ENCODE measurements around the gene PSORS1C2.
"Not testable (repeated sequence)": the region's sequence is repeated elsewhere in the genome, so short reads cannot be mapped to it uniquely, and the experiment has no call there.

The PSORS1C2 gene

GRCh38 chr6:31138982-31139381 is at the start of gene PSORS1C2:
PSORS1C2 (minus strand) TSS chr6:31139066; CDS start chr6:31139026, 40 bp downstream.
- DNase-seq (ENCODE audit: low read depth), result no peak

- DNase-seq (ENCODE audit: low read depth), result no peak
These were observed 48.9 kb upstream of the PSORS1C2 start for GRCh38 chr6:31187780-31188194.

- no peak for DNase-seq (ENCODE audit: low read depth)
These were observed 47.3 kb upstream of the PSORS1C2 start for GRCh38 chr6:31186052-31186734.

GRCh38 chr6:31185695-31186051 is 46.8 kb upstream of the PSORS1C2 start:
- DNase-seq (ENCODE audit: low read depth), result not testable (repeated sequence)

GRCh38 chr6:31183859-31184258 is 45.0 kb upstream of the PSORS1C2 start:
- DNase-seq (ENCODE audit: low read depth), result not testable (repeated sequence)

- not testable (repeated sequence) for DNase-seq (ENCODE audit: low read depth)
These were observed 44.4 kb upstream of the PSORS1C2 start for GRCh38 chr6:31183287-31183686.

GRCh38 chr6:31180500-31180899 is 41.6 kb upstream of the PSORS1C2 start:
- no peak for DNase-seq (ENCODE audit: low read depth)

- no peak for DNase-seq (ENCODE audit: low read depth)
These were observed 41.0 kb upstream of the PSORS1C2 start for GRCh38 chr6:31179896-31180295.

- DNase-seq (ENCODE audit: low read depth), result no peak
These were observed 40.1 kb upstream of the PSORS1C2 start for GRCh38 chr6:31179042-31179386.

GRCh38 chr6:31178143-31179041 is 39.5 kb upstream of the PSORS1C2 start:
- no peak for DNase-seq (ENCODE audit: low read depth)

- no peak for DNase-seq (ENCODE audit: low read depth)
These were observed 37.1 kb upstream of the PSORS1C2 start for GRCh38 chr6:31175971-31176370.

- DNase-seq (ENCODE audit: low read depth), result no peak
These were observed 35.5 kb upstream of the PSORS1C2 start for GRCh38 chr6:31174378-31174777.

GRCh38 chr6:31173406-31173805 is 34.5 kb upstream of the PSORS1C2 start:
- no peak for DNase-seq (ENCODE audit: low read depth)

GRCh38 chr6:31172973-31173384 is 34.1 kb upstream of the PSORS1C2 start:
- DNase-seq (ENCODE audit: low read depth), result no peak

GRCh38 chr6:31171931-31172905 is 33.4 kb upstream of the PSORS1C2 start:
- no peak for DNase-seq (ENCODE audit: low read depth)

GRCh38 chr6:31170987-31171671 is 32.3 kb upstream of the PSORS1C2 start:
- no peak for DNase-seq (ENCODE audit: low read depth)

GRCh38 chr6:31170600-31170881 is 31.7 kb upstream of the PSORS1C2 start, which contains the start of gene POU5F1:
POU5F1 (minus strand) TSS chr6:31170682; CDS start chr6:31170620, 62 bp downstream.
- no peak for DNase-seq (ENCODE audit: low read depth)

GRCh38 chr6:31169858-31170599 is 31.2 kb upstream of the PSORS1C2 start:
- not testable (repeated sequence) for DNase-seq (ENCODE audit: low read depth)

GRCh38 chr6:31169123-31169857 is 30.4 kb upstream of the PSORS1C2 start:
- no peak for DNase-seq (ENCODE audit: low read depth)

- no peak for DNase-seq (ENCODE audit: low read depth)
These were observed 29.7 kb upstream of the PSORS1C2 start for GRCh38 chr6:31168606-31169005.
